GM21423 (cell line): Measurements from ENCODE around the gene CYTH1.

Experiments
- ATAC-seq: cut with Tn5 transposase; IDR thresholded peaks from one replicate; pipeline ENCODE4 v1.9.1; 2021; ENCODE audit warnings: mild to moderate bottlenecking, moderate library complexity; ENCODE audit not compliant: unreplicated experiment

Gene CYTH1

DNA sequence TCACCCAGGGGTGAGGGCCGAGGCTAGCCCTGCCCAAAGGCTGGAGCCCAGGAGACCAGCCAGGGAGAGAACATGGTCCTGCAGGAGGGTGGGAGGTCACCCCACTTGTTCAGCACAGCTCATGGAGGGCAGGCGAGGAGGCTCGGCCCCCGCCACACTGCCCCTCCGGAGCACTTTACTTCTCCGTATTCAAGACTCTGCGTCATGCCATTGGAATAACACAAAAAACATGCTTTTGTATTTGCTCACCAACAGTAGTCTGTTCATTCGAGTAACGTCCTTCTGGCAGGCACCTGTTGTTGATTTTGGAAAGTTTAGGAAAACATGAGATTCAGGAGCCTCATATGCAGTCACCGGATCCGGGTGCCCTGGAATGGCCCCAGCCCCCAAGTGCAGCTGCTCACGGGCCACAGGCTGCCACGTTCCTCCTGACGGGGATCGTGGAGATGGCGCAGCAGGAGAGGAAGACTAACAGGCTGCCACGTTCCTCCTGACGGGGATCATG is 123.7 kb downstream of the CYTH1 start:
- no peak for ATAC-seq

- ATAC-seq: no peak
Measured at GRCh38 chr17:78655251-78655940, 126.7 kb downstream of the CYTH1 start.

DNA sequence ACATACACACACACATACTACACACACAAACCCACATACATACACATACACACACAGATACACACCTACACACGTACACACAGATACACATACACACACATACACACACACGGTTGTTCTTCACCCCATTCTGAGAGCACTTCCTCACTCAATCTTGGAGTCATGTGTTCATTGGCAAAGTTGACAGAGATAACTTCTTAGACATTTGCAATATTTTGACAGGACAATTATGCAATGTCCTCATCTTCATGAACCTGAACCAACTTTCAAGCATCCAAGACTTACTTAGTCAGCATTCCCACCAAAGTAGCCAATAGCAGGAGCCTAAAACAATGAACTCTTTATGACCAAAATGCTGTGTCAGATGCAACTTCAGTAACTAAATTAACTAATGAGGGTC is 127.7 kb downstream of the CYTH1 start:
- no peak for ATAC-seq

DNA sequence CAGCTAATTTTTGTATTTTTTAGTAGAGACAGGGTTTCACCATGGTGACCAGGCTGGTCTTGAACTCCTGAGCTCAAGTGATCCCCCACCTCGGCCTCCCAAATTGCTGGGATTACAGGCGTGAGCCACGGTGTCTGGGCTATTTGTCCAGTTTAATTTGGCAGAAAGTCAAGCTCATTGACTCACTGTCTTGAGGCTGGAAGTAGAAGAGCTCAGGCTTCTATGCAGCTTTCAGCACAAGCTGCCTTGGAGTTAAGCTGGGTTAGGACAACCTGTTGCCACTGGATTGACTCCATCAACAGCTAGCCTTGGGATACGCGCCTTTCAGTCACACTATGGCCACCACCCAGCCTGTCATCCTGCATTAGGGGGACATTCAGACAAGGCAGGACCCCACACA is 128.7 kb downstream of the CYTH1 start:
- no peak for ATAC-seq

DNA sequence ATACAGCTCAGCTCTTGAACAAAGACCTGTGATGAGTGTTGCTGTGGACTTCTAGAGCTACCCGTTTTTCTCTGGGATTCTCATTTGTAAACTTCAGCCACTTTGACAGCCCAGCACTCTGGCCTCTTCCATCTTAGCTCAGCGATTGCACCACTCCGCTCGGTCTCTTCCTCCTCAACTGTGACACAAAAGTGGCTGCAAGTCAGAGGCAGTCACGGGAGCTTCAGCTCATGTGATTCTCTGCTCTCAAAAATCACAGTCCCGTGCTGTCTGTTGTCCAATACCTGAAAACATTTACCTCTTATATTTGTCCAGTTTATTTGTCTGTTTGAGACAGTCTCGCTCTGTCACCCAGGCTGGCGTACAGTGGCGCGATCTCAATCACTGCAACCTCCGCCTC is 129.2 kb downstream of the CYTH1 start:
- ATAC-seq: no peak

GRCh38 chr17:78652024-78652423 is 130.0 kb downstream of the CYTH1 start:
- ATAC-seq: no peak

- no peak for ATAC-seq
Measured at GRCh38 chr17:78651554-78651953, 130.5 kb downstream of the CYTH1 start.

- no peak for ATAC-seq
Measured at GRCh38 chr17:78650093-78650715, 131.9 kb downstream of the CYTH1 start.

- no peak for ATAC-seq
Measured at GRCh38 chr17:78648293-78648692, 133.8 kb downstream of the CYTH1 start.

DNA sequence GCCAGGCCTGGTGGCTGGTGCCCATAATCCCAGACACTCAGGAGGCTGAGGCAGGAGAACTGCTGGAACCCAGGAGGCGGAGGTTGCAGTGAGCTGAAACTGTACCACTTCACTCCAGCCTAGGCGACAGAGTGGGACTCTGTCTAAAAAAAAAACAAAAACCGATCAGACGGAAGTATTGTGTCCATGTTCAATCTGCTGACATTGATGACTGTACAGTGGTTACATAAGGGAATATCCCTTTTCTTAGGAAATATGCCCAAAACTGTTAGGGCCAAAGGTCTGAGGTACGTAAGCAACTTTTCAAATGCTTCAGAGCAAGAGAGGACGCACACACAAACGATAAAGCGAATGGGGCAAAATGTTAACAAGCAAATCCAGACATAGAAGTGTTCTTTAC is 135.0 kb downstream of the CYTH1 start:
- no peak for ATAC-seq

- peak; percentile 43 for ATAC-seq
Measured at GRCh38 chr17:78645421-78646295, 136.4 kb downstream of the CYTH1 start.

- ATAC-seq: no peak
Measured at GRCh38 chr17:78644931-78645351, 137.1 kb downstream of the CYTH1 start.

DNA sequence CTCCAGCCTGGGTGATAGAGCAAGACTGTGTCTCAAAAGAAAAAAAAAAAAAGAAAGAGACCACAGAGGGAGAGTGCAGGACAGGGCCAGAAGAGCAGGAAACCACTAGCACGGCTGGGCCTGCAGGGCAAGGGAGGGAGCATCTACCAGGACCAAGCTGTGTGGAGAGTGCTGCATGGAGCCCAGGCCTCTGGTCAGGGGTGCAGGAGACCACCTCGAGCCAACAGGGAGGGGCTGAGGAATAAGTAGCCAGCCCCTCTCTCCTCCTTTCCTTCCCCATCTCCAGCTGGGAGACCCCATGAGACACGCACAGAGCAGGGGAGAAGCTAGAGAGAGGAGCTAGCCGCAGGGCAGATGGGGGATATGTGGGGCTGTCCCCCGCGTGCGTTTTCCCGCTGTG is 137.8 kb downstream of the CYTH1 start:
- no peak for ATAC-seq

DNA sequence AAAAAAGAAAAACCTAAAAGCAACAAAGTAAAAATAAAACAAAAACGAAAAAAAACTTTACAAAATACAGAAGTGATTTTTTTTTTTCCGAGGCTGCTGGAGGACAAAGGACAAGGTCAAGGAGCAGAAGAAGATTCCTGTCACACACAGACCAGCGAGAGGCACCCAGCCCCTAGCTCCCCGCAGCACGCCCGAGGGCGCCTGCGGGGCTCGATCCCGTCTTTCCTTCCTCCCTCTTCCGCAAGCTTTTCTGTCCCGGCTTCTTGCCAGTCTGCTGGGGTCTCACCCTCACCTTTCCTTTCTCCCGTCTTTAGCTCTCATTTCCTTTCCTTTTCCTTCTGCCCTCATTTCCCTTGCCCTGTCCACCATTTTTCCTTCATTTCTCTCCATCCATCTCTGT is 138.7 kb downstream of the CYTH1 start:
- no peak for ATAC-seq

DNA sequence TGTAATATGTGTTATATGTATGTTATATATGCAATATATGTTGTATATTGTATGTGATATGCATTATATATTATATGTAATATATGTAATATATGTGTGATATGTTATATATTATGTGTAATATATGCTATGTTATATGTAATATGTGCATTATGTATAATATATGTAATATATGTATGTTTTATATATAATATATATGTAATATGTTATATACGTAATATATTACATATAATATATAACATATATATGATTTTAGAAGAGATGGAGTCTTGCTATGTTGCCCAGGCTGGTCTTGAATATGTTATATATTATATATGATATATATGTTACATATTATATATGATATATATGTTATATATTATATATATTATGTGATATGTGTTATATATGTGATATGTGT is 139.4 kb downstream of the CYTH1 start:
- no peak for ATAC-seq

- no peak for ATAC-seq
Measured at GRCh38 chr17:78641666-78642065, 140.4 kb downstream of the CYTH1 start.

GRCh38 chr17:78641243-78641642 is 140.8 kb downstream of the CYTH1 start:
- no peak for ATAC-seq

DNA sequence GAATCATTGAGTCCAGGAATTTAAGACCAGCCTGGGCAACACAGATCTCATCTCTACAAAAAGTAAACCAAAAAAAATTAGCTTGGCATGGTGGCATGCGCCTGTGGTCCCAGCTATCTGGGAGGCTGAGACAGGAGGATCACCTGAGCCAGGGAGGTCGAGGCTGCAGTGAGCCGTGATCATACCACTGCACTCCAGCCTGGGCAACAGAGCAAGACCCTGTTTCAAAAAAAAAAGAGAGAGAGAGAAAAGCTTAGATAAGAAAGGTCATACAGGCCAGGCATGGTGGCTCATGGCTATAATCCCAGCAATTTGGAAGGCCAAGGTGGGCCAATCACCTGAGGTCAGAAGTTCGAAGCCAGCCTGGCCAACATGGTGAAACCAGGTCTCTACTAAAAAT is 141.4 kb downstream of the CYTH1 start:
- no peak for ATAC-seq

- no peak for ATAC-seq
Measured at GRCh38 chr17:78637643-78638420, 144.2 kb downstream of the CYTH1 start.

GRCh38 chr17:78637146-78637545 is 144.9 kb downstream of the CYTH1 start:
- no peak for ATAC-seq

- ATAC-seq: no peak
Measured at GRCh38 chr17:78634154-78634553, 147.9 kb downstream of the CYTH1 start.
